HG03520 (cell line): Measurements from ENCODE around the gene MCTP2.

Experiments
- ATAC-seq: cut with Tn5 transposase; IDR thresholded peaks from one replicate; pipeline ENCODE4 v1.9.1; 2021; ENCODE audit warnings: mild to moderate bottlenecking, moderate library complexity; ENCODE audit not compliant: unreplicated experiment

The MCTP2 gene

DNA sequence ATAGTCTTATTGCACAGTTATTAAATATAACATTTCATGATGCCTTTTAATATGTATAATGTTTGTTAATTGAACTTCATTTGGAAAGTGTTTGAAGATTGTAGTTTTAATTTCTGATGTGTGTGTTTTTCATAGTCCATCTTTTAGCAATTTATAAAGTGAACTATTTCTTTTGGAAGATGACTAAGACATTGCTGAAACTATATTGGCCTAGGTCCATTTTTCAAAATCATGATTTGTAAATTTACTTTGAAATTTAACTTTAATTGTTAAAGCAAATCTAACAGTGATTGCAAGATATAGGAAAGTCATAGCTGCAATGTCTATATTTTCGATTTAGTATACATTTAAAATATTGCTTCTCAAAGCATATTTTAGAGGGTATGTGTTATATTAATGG is 30.8 kb downstream of the MCTP2 start:
- ATAC-seq = no peak

DNA sequence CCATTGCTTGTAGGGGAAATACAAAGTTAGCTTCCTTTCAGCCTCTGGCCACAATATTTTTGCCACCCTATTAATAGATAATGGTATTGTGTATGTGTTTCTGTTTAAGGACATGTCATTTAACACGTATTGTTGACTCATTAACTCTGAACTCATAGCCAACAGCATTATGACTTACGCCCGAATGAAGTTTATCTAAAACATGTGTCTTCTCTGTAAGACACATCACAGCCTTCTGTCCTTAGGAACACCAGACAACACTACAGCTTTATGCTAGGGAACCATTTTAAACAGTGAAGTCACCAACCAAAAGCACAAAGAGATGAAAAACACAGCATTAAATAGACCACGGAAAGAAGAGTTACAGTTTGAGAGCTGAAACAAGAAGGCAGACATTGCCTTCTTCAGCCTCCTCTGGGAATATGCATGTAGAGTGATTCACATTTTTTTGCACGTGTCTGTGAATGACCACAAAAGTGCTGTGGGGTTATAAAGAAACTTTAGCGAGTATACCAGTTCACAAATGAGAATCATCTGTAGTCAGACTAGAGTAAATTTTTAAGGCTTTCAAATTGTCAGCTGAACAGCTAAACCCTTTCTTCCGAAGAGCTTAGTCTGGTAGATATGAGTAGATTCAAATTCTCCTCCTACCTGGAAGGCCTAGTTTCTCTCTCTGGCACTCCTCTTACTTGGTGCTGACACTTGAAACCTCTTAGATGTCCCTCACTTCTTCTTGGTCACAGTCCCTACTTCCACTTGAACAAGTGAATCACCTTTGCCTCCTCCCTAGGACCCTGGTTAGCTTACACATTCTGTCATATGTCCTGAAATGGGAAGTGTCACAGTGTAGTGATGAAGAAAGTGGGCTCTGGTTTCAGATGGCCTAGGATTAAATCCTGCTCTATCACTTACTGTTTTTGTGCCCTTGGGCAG is 32.2 kb downstream of the MCTP2 start:
- ATAC-seq = peak; percentile 69

DNA sequence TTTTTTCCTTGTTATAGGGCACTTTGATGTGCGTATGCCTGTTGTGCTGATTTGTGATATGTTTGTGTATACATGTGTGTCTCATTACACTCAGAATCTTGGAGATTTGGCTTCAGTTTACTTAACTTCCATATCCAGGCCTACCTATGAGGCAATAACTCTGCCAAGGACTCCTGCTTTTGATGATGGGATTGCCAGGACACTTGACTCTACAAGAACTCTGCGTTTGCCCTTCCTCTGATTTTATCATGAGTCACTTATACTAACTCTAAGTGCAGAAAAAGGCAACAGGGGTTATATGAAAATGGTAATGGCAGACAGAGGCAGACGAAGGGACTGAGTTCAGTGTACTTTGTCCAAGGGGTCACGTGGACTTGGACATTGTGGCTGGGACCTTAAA is 33.6 kb downstream of the MCTP2 start:
- no peak for ATAC-seq

DNA sequence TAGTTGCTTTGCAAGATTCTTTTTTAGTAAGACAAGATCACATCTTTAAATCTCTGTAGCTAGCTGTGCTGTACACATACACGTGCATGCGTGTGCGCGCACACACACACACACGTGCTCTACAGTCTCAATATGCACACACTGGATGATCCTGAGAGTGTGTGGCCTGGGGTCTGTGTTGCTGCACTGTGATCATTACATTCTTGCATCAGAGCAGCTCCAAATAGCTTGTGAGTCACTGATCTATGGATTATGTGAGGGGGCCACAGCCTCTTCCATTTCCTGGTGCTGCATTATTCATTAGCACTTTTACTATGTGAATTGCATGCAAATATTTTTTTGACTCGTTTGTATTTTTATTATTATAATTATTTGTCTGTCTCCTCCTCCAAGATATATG is 34.6 kb downstream of the MCTP2 start:
- ATAC-seq = no peak

DNA sequence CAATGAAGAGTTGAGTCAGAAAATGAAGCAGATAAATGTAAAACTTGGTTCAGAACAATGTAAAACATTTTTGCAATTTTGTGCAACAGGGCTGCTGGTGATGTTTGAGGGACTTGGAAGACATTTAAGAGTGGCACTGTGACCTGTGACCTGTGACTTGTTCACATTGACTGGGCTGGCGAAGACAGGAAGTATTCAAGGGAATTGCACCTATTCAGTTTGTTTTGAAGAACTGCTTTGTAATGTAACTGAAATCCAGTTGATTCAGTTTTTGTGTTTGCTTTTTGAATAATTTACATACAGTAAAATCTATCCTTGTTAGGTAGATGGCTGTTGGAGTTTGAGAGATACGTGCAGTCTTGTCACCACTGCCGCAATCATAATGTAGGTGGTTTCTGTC is 35.4 kb downstream of the MCTP2 start:
- no peak for ATAC-seq

DNA sequence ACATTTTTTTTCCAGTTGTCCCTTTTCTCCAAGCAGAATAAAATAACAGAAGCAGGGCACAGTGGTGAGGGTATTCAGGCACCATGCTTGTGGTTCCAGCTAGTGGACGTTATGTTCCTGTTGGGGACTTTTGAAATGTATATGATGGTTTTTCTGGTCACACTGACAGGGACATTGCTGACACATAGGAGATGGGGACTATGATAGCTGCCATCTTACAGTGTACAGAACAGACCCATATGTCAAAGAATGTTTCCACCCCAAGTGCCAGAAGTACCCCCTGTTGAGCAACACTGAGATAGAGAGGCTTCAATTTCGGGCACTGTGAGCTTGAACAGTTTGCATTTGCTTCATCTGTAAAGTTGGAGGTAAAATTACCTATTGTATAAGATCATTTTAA is 38.6 kb downstream of the MCTP2 start:
- no peak for ATAC-seq

DNA sequence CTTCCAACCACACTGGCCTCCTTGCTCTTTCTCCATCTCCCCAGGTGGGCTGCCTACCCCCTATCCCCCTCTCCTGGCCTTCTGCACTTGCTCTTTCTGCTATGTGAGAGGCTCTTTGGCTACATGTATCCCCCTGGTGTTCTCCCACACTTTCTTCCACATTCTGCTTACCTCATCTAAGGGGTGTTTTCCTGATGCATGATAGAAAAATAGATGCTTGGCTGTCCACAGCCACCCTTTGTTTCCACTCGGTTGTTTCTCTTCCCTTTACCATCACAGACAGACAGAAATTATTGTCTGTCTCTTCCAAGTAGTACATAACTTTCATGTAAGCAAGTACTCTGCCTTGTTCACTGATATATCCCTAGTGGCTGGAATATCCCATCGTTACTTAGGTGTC is 39.2 kb downstream of the MCTP2 start:
- ATAC-seq = no peak

DNA sequence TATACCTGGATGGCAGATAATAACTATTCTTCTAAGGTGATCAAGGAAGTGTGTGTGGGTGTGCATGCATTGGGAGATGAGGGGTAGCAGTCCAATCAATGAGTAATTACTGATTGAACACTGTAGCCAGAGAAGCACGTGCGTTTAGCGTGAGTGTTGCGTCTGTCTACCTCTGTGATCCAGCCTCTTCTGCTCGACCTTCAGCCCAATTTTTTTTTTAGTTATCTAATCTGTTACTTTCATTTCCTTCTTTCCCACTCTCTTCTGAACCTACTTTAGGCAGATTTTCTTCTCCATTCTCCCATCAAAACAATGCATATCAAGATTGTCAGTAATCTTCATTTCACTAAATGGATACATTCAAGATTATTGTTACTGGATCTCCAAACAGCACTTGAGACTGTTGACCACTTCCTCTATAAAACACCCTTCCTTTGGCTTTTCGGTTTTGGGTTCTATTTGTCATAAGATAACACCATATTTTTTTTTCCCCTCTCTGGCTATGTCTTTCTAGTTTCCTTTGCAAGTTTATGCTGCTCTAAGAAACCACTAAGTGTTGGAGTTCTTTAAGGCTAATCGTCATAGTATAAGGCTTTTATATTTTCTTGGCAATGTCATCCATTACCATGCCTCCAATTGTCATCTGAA is 41.0 kb downstream of the MCTP2 start:
- peak; percentile 83 for ATAC-seq

DNA sequence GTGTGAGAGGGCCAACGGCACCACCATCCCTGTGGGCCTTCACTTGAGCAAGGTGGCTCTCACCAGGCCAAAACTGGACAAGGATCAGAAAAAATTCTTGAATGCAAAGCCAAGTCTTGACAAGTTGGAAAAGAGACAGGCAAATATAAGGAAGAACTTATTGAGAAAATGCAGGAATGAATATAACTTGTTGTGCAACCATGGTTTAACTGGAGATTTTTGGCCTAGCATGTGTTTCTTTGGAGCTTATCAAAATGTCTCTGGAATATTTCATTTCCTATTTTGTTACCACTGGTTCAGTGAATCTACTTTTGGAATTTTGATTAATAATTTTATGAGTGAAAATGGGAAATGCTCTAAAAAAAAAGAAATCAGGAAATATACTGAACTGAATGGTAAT is 42.5 kb downstream of the MCTP2 start:
- no peak for ATAC-seq

DNA sequence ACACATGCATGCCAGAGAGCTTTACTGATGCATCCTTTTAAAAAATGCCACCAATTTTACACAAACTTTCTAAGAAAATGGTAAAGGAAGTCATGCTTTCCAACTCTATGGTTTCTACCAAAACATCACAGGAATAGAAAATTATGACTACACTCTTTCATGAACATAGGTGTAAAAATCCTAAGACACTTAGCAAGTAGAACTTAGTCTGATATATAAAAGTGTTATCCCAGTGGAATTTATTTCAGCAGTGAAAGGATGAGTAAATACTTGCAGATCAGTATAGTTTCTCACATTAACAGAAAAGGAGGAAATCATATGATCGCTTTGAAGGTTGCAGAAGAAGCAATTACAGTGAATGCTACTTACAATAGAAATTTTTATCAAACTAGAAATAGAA is 43.4 kb downstream of the MCTP2 start:
- ATAC-seq = no peak

DNA sequence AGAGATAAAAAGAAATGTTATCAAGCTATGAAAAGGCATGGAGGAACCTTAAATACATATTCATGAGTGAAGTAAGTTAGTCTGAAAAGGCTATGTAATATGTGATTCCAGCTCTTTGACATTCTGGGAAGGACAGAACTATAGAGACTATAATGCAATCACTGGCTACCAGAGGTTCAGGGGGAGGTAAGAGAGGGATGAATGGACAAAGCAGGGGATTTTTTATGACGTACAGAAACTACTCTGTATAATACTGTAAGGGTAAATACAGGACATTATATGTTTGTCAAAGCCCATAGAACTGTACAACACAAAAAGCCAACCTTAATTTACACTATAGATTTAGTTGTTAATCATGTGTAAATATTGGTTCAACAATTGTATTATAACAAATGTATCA is 46.1 kb downstream of the MCTP2 start:
- no peak for ATAC-seq

DNA sequence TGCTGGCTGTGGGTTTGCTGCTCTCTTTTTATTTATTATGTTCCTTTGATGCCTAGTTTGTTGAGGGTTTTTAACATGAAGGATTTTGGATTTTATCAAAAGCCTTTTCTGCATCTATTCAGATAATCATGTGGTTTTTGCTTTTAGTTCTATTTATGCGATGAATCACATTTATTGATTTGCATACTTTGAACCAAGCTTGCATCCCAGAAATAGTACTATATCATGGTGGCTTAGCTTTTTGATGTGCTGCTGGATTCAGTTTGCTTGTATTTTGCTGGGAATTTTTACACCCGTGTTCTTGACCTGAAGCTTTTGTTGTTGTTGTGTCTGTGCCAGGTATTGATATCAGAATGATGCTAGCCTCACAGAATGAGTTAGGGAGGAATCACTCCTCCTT is 48.4 kb downstream of the MCTP2 start:
- no peak for ATAC-seq

DNA sequence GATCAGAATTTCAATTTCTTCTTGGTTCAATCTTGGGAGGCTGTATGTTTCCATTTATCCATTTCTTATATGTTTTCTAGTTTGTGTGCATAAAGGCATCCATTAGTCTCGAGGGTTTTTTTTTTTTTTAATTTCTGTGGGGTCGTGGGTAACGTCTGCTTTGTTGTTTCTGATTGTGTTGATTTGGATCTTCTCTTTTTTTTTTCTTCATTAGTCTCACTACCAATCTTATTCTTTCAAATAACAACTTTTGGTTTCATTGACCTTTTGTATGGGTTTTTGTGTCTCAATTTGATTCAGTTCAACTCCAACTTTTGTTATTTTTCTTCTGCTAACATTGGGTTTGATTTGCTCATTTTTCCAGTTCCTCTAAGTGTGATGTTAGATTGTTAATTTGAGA is 48.9 kb downstream of the MCTP2 start:
- no peak for ATAC-seq

DNA sequence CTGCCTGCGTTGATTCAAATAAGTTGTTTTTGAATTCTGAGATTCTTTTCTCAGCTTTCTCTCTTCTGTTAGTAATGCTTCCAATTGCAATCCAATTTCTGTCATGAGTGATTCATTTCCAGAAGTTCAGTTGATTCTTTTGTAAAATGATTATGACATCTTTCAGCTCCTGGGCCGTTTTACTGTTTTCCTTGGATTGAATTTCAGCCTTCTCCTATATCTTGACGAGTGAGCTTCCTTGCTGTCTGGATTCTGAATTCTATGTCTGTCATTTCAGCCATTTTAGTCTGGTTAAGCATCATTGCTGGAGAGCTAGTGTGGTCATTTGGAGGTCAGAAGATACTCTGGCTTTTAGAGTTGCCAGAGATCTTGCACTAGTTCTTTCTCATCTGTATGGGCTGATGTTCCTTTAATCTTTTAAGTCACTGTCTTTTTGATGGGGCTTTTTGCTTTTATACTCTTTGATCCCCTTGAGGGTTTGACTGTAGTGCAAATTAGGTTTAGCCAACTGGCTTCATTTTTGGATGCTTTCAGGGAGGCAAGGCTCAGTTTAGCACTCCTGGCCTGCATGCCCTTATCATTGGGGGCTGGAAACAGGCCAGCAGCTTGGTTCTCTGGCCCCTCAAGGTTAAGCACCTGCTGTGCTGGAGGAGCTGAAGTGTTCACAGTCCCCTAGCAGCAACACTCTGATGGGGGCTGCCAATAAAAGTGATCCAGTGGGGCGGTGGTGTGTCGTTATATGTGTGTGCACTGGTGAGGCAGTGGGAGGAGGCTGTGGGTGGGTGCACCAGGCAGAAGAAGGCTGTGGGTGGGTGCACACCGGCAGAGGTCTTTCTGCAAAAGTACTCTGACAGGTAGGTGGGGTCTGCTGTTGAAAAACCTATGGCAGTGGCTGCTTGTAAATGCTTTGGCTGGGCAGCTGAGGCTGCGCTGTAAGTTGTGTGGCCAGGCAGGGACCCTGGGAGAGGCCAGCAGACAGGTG is 51.2 kb downstream of the MCTP2 start:
- no peak for ATAC-seq

DNA sequence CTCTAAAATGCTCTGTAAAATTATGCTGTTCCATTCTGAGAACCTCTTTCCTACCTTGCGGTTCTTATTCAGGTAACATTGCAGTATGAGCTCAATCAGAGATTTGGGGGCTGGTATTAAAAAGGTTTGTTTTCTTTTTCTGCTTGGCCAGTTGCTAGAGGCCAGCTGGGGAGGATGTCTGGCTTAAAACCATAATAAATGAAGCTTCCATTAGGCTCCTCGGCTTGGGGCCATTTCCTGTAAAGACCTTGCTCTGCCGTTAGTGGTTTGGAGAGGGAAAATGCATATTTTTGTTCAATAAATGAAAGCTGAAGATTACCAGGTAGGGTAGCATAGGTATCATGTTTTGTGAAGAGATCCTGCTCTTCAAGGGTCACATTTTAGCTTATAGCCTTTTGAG is 55.2 kb downstream of the MCTP2 start:
- no peak for ATAC-seq

DNA sequence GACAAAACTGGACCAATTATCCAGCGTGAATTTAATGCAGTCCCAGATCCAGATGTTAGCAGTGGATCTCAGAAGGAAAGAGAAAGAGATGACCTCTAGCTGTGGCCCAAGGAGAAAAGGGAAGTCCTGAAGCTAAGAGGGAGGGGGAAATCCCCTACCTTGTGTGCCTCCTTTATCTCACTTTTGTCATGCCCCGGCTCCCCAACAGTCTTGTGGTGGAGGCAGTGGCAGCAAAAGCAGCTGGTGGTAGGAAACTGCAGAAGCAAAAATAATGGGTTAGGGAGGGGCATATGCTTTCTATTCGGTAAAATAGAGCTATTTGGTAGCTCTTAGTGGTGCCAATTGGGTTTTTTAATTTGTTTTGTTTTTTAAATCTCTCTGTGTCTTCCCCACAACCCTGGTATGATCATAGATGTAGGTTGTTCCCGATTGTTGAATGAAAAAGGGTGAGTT is 56.5 kb downstream of the MCTP2 start:
- peak; percentile 98 for ATAC-seq

DNA sequence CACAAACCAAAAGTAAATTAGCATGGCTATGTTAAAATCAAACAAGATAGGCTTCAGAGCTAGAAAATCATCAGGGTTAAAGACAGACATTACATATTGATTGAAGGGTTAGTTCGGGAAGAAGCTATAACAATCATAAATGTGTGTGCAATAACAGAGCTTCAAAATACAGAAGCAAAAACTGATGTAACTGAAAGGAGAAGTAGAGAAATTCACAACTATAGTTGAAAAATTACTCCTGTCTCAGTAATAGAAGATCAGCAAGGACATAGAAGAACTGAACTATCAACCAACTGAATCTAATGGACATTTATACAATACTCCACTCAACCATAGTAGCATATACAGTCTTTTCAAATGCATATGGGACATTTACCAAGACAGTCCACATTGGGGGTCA is 59.4 kb downstream of the MCTP2 start:
- ATAC-seq = no peak

DNA sequence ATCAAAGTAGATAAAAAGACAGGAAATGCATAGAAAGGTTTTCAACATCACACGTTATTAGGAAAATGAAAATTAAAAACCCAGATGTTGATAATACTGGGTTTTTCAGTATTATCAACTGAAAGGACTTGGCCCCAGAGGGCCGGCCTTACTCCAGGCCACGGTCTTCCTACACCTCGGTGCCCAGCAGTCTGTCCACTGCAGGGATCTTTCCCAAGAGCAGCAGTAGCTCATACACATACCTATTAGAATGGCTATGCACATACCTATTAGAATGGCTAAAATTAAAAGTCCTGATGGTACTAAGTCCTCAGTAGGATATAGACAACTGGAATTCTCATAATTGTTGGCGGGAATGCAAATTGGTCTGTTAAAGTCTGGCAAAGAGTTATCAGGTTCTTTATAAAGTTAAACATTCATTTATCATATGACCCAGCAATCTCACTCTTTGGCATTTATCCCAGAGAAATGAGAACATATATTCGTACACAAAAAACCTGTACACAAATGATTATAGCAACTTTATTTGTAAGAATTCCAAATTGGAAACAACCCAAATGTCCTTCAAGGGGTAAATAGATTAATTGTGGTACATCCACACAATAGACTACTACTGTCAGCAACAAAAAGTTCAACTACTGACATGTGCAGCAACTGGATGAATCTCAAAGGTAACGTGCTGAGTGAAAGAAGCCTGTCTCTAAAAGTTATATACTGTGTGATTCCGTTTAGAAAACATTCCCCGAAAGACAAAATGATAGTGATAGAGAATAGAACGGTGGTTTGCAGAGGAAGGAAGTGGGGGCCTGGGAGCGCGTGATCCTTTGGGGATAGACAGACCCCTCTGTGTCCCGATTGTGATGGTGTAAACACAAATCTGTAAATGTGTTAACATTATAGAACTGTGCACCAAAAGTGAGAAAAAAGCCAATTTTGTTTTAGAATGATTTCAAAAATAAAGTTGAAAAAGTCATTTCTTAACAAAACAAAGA is 62.3 kb downstream of the MCTP2 start:
- ATAC-seq = no peak

DNA sequence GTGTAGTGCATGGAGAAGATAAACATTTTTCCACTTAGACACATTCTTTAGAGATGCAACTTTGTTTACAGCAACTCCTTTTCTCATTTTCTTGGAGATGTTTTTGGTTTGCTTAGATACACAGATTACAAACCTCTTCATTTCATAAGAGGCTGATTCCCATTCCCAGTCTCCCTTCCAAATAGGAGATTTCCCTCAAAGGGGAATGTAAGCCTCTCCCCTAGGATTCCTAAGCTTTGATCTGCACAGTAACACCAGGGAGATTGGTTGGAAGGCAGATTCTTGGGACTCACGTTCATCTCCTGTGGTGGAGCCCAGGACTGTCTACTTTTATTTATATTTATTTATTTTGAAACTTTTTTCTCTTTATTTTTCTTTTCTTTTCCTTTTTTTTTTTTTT is 63.2 kb downstream of the MCTP2 start:
- no peak for ATAC-seq

DNA sequence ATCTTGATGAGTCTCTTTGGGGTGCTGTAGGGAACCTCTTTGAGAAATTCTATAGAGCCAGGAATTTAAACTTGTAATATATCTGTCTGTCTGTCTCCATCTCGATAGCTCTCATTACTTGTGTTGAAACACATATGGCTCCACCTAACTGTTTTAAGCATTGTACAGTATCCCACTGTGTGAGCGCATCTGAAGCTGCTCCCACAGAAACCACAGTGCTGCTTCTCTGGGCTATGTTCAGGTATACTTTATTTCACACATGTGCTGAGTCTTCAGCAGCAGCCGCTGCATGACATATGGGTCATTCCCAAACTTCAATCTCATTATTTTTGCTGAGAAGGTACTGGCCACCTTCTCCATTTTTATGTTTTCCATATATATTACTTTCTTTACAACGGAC is 63.9 kb downstream of the MCTP2 start:
- ATAC-seq = no peak
